Measurements from ENCODE around the gene EPN2.

EPN2 gene

DNA sequence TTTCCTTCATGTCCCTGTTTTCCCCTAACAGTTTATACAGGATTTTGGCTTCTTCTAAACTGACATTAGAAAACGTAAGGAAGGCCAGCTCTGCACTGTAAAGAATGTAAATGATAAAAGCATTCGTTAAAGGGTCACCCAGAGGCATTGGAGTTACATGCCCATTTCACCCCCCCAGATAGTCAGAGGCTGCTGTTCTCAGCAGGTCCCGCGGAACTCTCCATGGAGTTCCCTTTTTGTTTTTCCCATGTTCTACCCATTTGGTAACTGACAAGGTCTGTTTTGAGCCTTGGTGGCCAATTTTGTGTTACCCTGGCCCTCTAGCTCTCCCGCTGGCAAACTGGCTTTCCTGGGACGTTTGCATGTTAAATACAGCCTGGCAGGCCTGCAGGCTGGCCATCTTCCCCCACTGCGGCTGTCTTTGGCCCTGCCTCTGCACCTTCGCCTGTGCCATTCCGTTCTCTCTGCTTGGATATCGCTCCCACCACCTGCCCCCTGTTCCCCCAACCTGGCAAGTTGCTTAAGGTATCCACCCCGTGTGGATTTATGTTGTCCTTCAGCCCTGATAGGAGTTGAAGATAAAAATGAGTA is 49.7 kb downstream of the EPN2 start:
- no peak overlapping the region for H3K4me2 ChIP-seq (ENCODE audit: low read length)
- H3K36me3 ChIP-seq (ENCODE audit: insufficient read depth, low read length), result peaks cover 26% of the 10 kb centered on the region

DNA sequence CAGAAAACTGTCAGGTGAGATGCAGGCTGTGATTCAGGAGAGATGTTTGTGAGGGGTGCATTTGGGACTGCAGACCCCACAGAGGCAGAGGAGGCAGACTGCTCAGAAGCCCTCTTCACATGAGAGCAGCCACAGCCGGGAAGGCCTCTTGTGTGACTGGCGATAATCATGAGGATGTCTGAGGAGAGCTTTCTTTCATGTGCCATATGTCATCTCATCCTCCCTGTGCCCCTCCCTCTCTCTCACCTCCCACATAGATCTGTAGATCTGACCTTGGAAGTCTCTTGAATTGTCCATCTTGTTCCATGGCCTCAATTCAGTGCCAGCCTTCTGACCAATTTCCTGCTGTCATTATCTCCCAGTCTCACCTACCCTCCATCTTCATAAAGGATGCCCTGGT is 50.5 kb downstream of the EPN2 start:
- no peaks in the 10 kb centered on the region for H3K27me3 ChIP-seq (ENCODE audit: control insufficient read depth, insufficient read depth, low read length)
- H3K4me2 ChIP-seq (ENCODE audit: low read length), result no peak overlapping the region
- peaks cover 3% of the 10 kb centered on the region for H3K4me1 ChIP-seq (ENCODE audit: control insufficient read depth, insufficient read depth, low read length)
- H3K36me3 ChIP-seq (ENCODE audit: insufficient read depth, low read length), result peaks cover 26% of the 10 kb centered on the region
- H3K4me3 ChIP-seq (ENCODE audit: low read length), result no peak overlapping the region
- H3K9ac ChIP-seq (ENCODE audit: low read depth, low read length), result no peak overlapping the region
- H3K9me3 ChIP-seq (replicated peaks; ENCODE audit: low read length), result no peaks in the 10 kb centered on the region

More for the DNA sequence above, 49.7 kb downstream of the EPN2 start:
- no peak overlapping the region for H3K4me3 ChIP-seq (ENCODE audit: low read length)
- H3K9ac ChIP-seq (ENCODE audit: low read depth, low read length), result no peak overlapping the region
- H3K27me3 ChIP-seq (ENCODE audit: control insufficient read depth, insufficient read depth, low read length), result no peaks in the 10 kb centered on the region
- H3K9me3 ChIP-seq (replicated peaks; ENCODE audit: low read length), result no peaks in the 10 kb centered on the region
- peaks cover 3% of the 10 kb centered on the region for H3K4me1 ChIP-seq (ENCODE audit: control insufficient read depth, insufficient read depth, low read length)

DNA sequence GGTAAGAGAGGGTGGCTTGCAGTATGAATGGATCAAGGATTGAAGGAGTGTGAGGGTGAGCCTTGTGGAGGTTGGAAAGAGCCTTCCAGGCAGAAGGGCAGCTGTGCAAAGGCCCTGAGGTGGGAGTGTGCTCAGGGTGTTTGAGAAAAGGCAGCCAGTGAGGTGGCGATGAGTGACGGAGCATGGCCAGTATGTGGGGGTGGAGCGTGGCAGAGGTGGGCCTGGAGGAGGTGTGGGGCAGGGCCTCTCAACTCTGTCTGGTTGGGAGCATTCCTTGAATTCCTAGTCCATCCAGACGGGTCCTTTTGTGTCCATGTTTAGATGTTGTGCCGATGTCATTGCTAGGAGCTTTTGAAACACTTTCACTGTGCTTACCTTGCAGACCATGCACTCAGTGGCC is 51.3 kb downstream of the EPN2 start:
- H3K36me3 ChIP-seq (ENCODE audit: insufficient read depth, low read length), result peaks cover 18% of the 10 kb centered on the region
- H3K9me3 ChIP-seq (replicated peaks; ENCODE audit: low read length), result no peaks in the 10 kb centered on the region
- no peaks in the 10 kb centered on the region for H3K27me3 ChIP-seq (ENCODE audit: control insufficient read depth, insufficient read depth, low read length)

DNA sequence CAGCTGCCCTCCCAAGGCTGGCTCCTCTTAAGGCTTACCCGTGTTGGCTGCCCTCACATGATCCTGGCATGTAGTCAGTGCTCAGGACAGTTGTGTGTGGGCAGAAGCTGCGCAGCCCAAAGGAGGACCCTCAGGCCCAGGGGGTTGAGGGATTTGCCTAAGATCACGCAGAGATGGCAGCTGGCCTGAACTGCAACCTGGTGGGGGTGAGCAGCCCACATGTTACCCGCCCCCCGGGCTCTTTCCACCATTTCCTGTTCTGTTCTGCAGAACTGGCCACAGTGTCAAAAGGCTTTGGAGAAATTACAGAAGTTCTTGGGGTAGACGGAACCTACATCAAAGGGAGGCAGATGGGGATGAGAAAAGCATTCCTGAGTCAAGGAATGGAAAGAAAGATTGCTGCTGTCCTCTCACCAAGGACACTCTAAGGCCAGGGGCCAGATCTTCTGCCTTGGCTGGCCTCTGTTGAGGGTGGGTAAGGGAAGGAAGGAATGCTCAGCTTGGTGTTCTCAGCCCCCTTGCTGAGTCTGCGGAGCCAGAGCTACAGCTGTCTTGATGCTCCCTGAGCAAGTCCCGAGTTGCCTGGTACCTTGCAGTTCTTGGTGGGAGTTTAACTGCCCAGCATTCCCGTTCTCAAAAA is 53.0 kb downstream of the EPN2 start:
- Histone ChIP-seq H3K27me3 (ENCODE audit: control insufficient read depth, insufficient read depth, low read length) (no peaks in the 10 kb centered on the region), H3K4me1 (ENCODE audit: control insufficient read depth, insufficient read depth, low read length) (peaks cover 3% of the 10 kb centered on the region), H3K36me3 (ENCODE audit: insufficient read depth, low read length) (peaks cover 5% of the 10 kb centered on the region), H3K4me2 (ENCODE audit: low read length) (no peak overlapping the region), H3K9ac (ENCODE audit: low read depth, low read length) (no peak overlapping the region), H3K4me3 (ENCODE audit: low read length) (no peak overlapping the region), H3K9me3 (replicated peaks; ENCODE audit: low read length) (no peaks in the 10 kb centered on the region)

More for the DNA sequence above, 51.3 kb downstream of the EPN2 start:
- Histone ChIP-seq H3K4me1 (ENCODE audit: control insufficient read depth, insufficient read depth, low read length) (peaks cover 3% of the 10 kb centered on the region), H3K4me2 (ENCODE audit: low read length) (no peak overlapping the region), H3K9ac (ENCODE audit: low read depth, low read length) (no peak overlapping the region), H3K4me3 (ENCODE audit: low read length) (no peak overlapping the region)

DNA sequence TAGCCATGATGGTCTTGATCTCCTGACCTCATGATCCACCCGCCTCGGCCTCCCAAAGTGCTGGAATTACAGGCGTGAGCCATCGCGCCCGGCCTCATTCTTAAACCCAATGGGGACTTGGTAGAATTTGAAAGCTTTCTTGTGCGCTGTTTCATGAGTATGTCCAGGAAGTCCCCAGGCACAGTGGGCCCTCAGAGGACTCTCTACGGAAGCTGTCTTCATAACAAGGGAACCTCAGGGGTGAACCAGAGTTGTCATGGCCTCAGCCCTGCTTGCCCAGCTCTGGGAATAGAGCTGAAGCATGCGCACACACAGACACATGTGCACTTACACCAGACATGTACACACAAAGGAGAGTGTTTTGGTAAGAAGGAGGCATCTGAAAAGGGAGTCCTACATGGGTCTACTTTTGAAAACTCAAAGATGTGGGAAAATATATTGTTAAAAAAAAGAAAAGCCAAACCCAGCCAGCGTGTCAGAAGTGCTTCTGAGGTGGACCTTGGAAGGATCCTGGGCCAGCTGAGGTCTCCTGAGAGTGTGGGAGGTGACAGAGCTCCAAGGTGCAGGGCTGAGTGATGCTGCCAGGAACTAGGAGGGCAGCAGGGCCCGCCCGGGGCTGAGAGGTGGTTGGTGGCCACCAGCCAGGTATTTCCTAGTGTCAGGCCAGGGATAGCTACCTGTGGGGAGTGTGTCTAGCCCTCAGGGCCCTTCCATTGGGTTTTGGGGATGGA is 54.6 kb downstream of the EPN2 start:
- Histone ChIP-seq H3K36me3 (ENCODE audit: insufficient read depth, low read length) (peaks cover 7% of the 10 kb centered on the region), H3K4me2 (ENCODE audit: low read length) (no peak overlapping the region), H3K9me3 (replicated peaks; ENCODE audit: low read length) (no peaks in the 10 kb centered on the region), H3K4me1 (ENCODE audit: control insufficient read depth, insufficient read depth, low read length) (peaks cover 3% of the 10 kb centered on the region), H3K9ac (ENCODE audit: low read depth, low read length) (no peak overlapping the region), H3K4me3 (ENCODE audit: low read length) (no peak overlapping the region), H3K27me3 (ENCODE audit: control insufficient read depth, insufficient read depth, low read length) (no peaks in the 10 kb centered on the region)

DNA sequence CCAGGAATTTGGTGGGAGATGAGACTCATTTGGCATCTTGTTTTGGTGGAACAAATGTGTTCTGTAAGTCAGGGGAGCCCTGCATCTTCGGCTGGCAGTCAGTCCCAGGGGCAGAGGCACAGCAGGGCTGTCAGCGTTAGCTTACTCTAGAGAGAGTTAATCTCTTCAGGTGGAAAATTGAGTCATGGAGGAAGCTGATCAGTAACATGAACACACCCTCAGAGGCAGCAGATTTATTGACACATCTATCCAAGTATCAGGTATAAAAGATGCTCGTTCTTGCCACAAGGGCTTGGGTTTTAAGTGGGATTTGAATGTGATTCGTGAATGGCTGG is 55.2 kb downstream of the EPN2 start:
- Histone ChIP-seq H3K4me1 (ENCODE audit: control insufficient read depth, insufficient read depth, low read length) (peaks cover 3% of the 10 kb centered on the region), H3K36me3 (ENCODE audit: insufficient read depth, low read length) (peaks cover 8% of the 10 kb centered on the region), H3K9me3 (replicated peaks; ENCODE audit: low read length) (no peaks in the 10 kb centered on the region), H3K4me2 (ENCODE audit: low read length) (no peak overlapping the region), H3K27me3 (ENCODE audit: control insufficient read depth, insufficient read depth, low read length) (no peaks in the 10 kb centered on the region), H3K9ac (ENCODE audit: low read depth, low read length) (no peak overlapping the region), H3K4me3 (ENCODE audit: low read length) (no peak overlapping the region)

DNA sequence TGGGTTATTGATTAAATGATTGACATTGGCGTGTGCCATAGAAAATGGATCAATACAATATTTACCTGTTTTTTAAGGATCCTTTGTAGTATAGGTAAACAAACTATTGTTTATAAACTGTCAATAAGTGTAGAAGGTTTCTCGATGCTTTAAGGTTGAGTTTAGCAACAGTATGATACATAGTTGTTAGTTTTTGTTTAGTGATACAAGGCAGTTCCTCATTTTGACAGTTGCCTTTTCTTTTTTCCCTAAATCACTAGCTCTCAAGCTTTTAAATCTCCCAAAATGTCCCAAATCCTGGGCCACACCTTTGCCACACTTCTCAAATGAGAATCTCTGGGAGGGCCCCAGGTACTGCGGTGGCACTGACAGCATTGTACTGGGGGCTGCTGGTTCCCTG is 57.3 kb downstream of the EPN2 start:
- Histone ChIP-seq H3K4me2 (ENCODE audit: low read length) (no peak overlapping the region), H3K4me1 (ENCODE audit: control insufficient read depth, insufficient read depth, low read length) (peaks cover 3% of the 10 kb centered on the region), H3K36me3 (ENCODE audit: insufficient read depth, low read length) (peaks cover 3% of the 10 kb centered on the region)

DNA sequence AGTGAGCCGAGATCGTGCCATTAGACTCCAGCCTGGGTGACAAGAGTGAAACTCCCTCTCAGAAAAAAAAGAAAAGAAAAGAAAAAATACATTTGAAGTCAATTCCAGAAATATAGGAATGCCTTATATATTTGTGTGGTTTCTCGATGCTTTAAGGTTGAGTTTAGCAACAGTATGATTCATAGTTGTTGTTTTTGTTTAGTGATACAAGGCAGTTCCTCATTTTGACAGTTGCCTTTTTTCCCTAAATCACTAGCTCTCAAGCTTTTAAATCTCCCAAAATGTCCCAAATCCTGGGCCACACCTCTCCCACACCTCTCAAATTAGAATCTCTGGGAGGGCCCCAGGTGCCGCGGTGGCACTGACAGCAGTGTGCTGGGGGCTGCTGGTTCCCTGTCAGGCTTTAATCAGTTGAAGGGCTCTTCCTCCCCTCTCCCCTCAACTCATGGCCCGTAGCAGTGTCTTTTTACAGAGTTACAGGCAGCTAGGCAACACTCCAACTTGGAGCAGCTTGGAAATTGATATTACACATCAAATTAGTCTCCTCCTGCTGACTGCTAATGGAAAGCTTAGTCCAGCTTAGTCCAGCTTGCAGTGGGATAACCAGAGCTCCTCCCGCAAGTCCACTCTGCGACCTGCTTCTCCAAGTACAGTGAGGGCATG is 58.4 kb downstream of the EPN2 start:
- no peak overlapping the region for H3K9ac ChIP-seq (ENCODE audit: low read depth, low read length)
- H3K27me3 ChIP-seq (ENCODE audit: control insufficient read depth, insufficient read depth, low read length), result no peaks in the 10 kb centered on the region
- no peak overlapping the region for H3K4me3 ChIP-seq (ENCODE audit: low read length)
- no peaks in the 10 kb centered on the region for H3K4me1 ChIP-seq (ENCODE audit: control insufficient read depth, insufficient read depth, low read length)
- peaks cover 3% of the 10 kb centered on the region for H3K36me3 ChIP-seq (ENCODE audit: insufficient read depth, low read length)
- no peaks in the 10 kb centered on the region for H3K9me3 ChIP-seq (replicated peaks; ENCODE audit: low read length)
- no peak overlapping the region for H3K4me2 ChIP-seq (ENCODE audit: low read length)

More for the DNA sequence above, 57.3 kb downstream of the EPN2 start:
- Histone ChIP-seq H3K9ac (ENCODE audit: low read depth, low read length) (no peak overlapping the region), H3K9me3 (replicated peaks; ENCODE audit: low read length) (no peaks in the 10 kb centered on the region), H3K4me3 (ENCODE audit: low read length) (no peak overlapping the region), H3K27me3 (ENCODE audit: control insufficient read depth, insufficient read depth, low read length) (no peaks in the 10 kb centered on the region)

DNA sequence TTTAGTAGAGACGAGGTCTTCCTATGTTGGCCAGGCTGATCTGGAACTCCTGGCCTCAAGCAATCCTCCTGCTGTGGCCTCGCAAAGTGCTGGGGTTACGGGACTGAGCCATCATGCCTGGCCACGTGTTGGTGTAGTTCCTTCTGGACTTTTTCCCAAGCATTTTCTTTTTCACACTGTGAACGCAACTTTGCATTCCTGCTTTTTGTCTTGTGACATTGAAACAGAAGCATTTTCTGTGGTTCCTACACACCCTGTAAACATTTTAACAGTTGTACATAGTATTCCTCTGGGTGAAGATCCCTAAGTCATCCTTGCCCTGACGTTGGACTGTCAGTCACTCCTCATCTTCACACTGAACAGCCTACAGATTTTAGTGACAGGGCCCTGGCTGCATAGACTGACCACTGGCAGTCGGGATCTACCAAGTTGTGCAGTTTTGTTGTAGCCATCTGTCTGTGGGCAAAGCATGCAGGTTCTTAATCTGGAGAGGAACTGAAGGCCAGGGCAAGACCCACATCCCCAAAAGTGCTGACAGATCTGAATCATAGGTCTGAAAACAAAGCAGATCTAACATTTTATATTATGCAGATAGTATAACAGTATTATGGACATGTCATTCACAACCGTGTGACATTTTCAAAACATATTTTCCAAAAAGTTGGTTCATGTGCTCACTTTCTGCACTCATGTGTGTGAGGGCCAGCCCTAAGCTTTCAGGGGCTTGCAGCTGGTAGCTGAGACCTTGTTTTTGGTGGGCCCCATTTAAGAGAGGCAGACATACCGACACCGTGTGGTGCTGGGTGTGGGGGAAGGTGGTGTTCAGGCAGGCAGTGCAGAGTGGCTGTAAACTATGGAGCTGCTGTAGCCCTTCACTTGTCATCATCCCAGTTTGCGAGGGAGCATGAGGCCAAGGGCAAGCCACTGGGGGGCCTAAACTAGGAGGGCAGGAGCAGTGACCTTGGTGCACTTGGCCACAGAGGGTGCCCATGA is 59.9 kb downstream of the EPN2 start:
- Histone ChIP-seq H3K4me1 (ENCODE audit: control insufficient read depth, insufficient read depth, low read length) (no peaks in the 10 kb centered on the region), H3K9ac (ENCODE audit: low read depth, low read length) (no peak overlapping the region), H3K36me3 (ENCODE audit: insufficient read depth, low read length) (peaks cover 3% of the 10 kb centered on the region), H3K4me3 (ENCODE audit: low read length) (no peak overlapping the region), H3K9me3 (replicated peaks; ENCODE audit: low read length) (no peaks in the 10 kb centered on the region), H3K27me3 (ENCODE audit: control insufficient read depth, insufficient read depth, low read length) (no peaks in the 10 kb centered on the region), H3K4me2 (ENCODE audit: low read length) (no peak overlapping the region)

DNA sequence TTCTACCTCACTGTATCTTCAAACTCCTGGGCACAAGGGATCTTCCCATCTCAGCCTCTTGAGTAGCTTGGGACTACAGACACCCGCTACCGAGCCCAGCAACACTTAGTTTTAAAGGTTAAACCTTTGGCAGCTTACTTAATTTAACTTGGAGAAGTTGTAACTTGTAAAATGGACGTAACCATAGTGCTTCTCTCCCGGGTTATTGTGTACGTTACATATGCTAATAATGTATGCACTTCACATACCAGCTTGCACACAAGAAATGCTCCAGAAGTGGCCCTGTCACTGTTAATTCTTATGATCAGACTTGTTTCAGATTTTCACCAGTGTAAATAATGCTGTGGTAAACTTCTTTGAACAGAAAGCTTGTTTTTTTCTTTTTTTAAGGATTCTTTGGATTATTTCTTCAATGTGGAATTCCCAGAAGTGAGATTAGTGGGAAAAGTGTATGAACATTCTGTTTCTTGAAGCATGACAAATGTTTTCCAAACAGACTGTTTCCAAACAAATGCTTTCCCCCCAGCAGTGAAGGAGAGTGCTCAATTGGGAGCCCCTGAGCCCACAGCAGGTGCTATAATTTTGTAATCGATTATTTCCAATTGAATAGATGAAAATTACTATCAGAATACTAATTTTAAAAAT is 61.5 kb downstream of the EPN2 start:
- no peaks in the 10 kb centered on the region for H3K27me3 ChIP-seq (ENCODE audit: control insufficient read depth, insufficient read depth, low read length)

More for the DNA sequence above, 61.5 kb downstream of the EPN2 start:
- Histone ChIP-seq H3K4me2 (ENCODE audit: low read length) (no peak overlapping the region), H3K9me3 (replicated peaks; ENCODE audit: low read length) (no peaks in the 10 kb centered on the region), H3K4me3 (ENCODE audit: low read length) (no peak overlapping the region), H3K36me3 (ENCODE audit: insufficient read depth, low read length) (peaks cover 3% of the 10 kb centered on the region), H3K4me1 (ENCODE audit: control insufficient read depth, insufficient read depth, low read length) (peaks cover 13% of the 10 kb centered on the region), H3K9ac (ENCODE audit: low read depth, low read length) (no peak overlapping the region)

All from skeletal muscle satellite cell (primary cell).